K562 (cell line): ENCODE data around the gene MPPED2. TPM values are rescaled to one million over a fixed set of nuclear protein-coding genes. Genes with fewer than 3 reads are reported as not detected.

Source experiments
- ATAC-seq: fragments of 200-7000 bp; cut with Tn5 transposase; 3 replicates; pipeline ENCODE4 v1.9.1; 2020; ENCODE audit warnings: moderate library complexity
- BruUV-seq: library from RNA; stranded (reverse); fragments of 400-500 nt; replicated peaks from 2 replicates; lab custom pipeline; 2021; lab: Mats Ljungman, UMichigan
- CTCF ChIA-PET: fragments of 300-600 bp; formaldehyde crosslinking; extraction: SDS; loops from one replicate; lab custom pipeline; 2021; ENCODE audit warnings: low intra/inter-chr PET ratio; lab: Yijun Ruan, JAX
- POLR2A ChIA-PET: fragments of 300-600, 350-650 bp; sonication (Branson Sonifier 250); formaldehyde crosslinking; extraction: SDS; loops from one replicate; lab custom pipeline; 2021; ENCODE audit warnings: antibody characterized with exemption, inconsistent platforms; lab: Yijun Ruan, JAX
- DNase-seq, 4 experiments: peaks; one replicate each; pipeline versions ENCODE4 v3.0.0 to v3.0.0-alpha.2; 2011 to 2018; ENCODE audit warnings: low spot score in 3 of 4, mixed read lengths in 3 of 4; ENCODE audit errors: extremely low read depth in 1 of 4
- FAIRE-seq: peaks from 2 replicates; lab custom pipeline; 2011; peaks lifted over from hg19 to GRCh38; lab: Jason Lieb, UNC
- H2AFZ ChIP-seq: 2 replicates; pipeline ENCODE4 v1.6.0; 2011; ENCODE audit warnings: low read depth, low read length, control low read depth, inconsistent platforms
- H3K27ac ChIP-seq: fragments of 200-600 bp; 3 replicates; pipeline ENCODE4 v1.8.0; 2011; ENCODE audit warnings: low read depth, mild to moderate bottlenecking, control low read depth, inconsistent platforms, low read length, moderate library complexity, mixed read lengths; ENCODE audit errors: extremely low read depth
- H3K27me3 ChIP-seq, 2 experiments: fragments of 300-600 bp in 1 of 2; 2 replicates in 1 of 2; 3 replicates in 1 of 2; pipeline versions ENCODE4 v1.6.0 to v1.8.0; 2011; ENCODE audit warnings: inconsistent platforms in 2 of 2, low read length in 2 of 2, mild to moderate bottlenecking in 1 of 2, mixed read lengths in 1 of 2, moderate library complexity in 1 of 2; ENCODE audit not compliant: control insufficient read depth in 2 of 2, insufficient read depth in 2 of 2
- H3K36me3 ChIP-seq: fragments of 300-600 bp; 3 replicates; pipeline ENCODE4 v1.8.0; 2011; ENCODE audit warnings: mild to moderate bottlenecking, low read length, inconsistent platforms; ENCODE audit not compliant: control insufficient read depth, insufficient read depth
- H3K4me1 ChIP-seq, 2 experiments: fragments of 200-600 bp in 1 of 2; replicated peaks in 1 of 2; 2 replicates in 1 of 2; 3 replicates in 1 of 2; pipeline versions ENCODE4 v1.5.1 to v1.8.0; 2011; ENCODE audit warnings: inconsistent platforms in 2 of 2, low read length in 2 of 2, mild to moderate bottlenecking in 1 of 2, mixed read lengths in 1 of 2, moderate library complexity in 1 of 2; ENCODE audit not compliant: control insufficient read depth in 2 of 2, insufficient read depth in 2 of 2
- H3K4me2 ChIP-seq: 2 replicates; pipeline ENCODE4 v1.6.1; 2011; ENCODE audit warnings: low read length, control low read depth, inconsistent platforms, mixed read lengths; ENCODE audit not compliant: insufficient read depth
- H3K4me3 ChIP-seq: fragments of 200-600 bp; sonication (generic), shearing (Covaris generic); 2 replicates; pipeline ENCODE4 v1.5.1; 2016; ENCODE audit warnings: control low read depth, inconsistent platforms
- H3K79me2 ChIP-seq: fragments of 200-600 bp; 3 replicates; pipeline ENCODE4 v1.8.0; 2011; ENCODE audit warnings: low read length, inconsistent platforms; ENCODE audit not compliant: control insufficient read depth, insufficient read depth
- H3K9ac ChIP-seq, 2 experiments: 2 replicates each; pipeline versions ENCODE4 v1.6.0 to v1.6.1; 2011; ENCODE audit warnings: low read depth in 2 of 2, low read length in 2 of 2, control low read depth in 1 of 2, inconsistent platforms in 1 of 2, mild to moderate bottlenecking in 1 of 2, mixed read lengths in 1 of 2; ENCODE audit not compliant: insufficient read depth in 1 of 2
- H3K9me1 ChIP-seq: one replicate; pipeline ENCODE4 v1.6.0; 2011; ENCODE audit warnings: inconsistent platforms, mild to moderate bottlenecking, low read length, moderate library complexity; ENCODE audit not compliant: control insufficient read depth, insufficient read depth
- H3K9me3 ChIP-seq: replicated peaks from 2 replicates; pipeline ENCODE4 v1.5.1; 2011; ENCODE audit warnings: low read depth, low read length, inconsistent platforms; ENCODE audit not compliant: control insufficient read depth, insufficient read depth
- H4K20me1 ChIP-seq: replicated peaks from 2 replicates; pipeline ENCODE4 v1.6.1; 2011; ENCODE audit warnings: low read length, inconsistent platforms, mixed read lengths; ENCODE audit not compliant: control insufficient read depth, insufficient read depth
- BMI1 ChIP-seq: fragments of 150-350 bp; IDR thresholded peaks from 2 replicates; pipeline ENCODE4 v1.6.1; 2014; ENCODE audit warnings: low read length
- FOSL1 ChIP-seq: fragments of 200-800 bp; sonication (Bioruptor generic); conservative IDR thresholded peaks from 2 replicates; pipeline ENCODE4 v1.6.1; 2016; ENCODE audit warnings: missing genetic modification characterization, missing compliant biosample characterization
- JUND ChIP-seq, 2 experiments: IDR thresholded peaks; 2 replicates in 1 of 2; 3 replicates in 1 of 2; pipeline ENCODE4 v1.6.1; 2011; ENCODE audit warnings: borderline replicate concordance in 2 of 2, low read depth in 2 of 2, low read length in 2 of 2, improper control_type of control experiment in 1 of 2, missing biosample characterization in 1 of 2, missing genetic modification characterization in 1 of 2, missing genetic modification reagents in 1 of 2
- NONO ChIP-seq, 2 experiments: fragments of 200-400 bp in 1 of 2; fragments of 450-650 bp in 1 of 2; formaldehyde crosslinking in 1 of 2; IDR thresholded peaks; 2 replicates each; pipeline ENCODE4 v1.6.1; 2017; ENCODE audit warnings: low read depth in 2 of 2, mild to moderate bottlenecking in 2 of 2, moderate library complexity in 2 of 2, low read length in 1 of 2
- NR2C1 ChIP-seq, 2 experiments: fragments of 450-650 bp; IDR thresholded peaks; 2 replicates each; pipeline ENCODE4 v1.6.1; 2017; ENCODE audit warnings: mild to moderate bottlenecking in 2 of 2, antibody characterized with exemption in 1 of 2, inconsistent platforms in 1 of 2, missing compliant biosample characterization in 1 of 2, missing genetic modification characterization in 1 of 2
- PPARD ChIP-seq: fragments of 250-450 bp; sonication (Bioruptor Pico); IDR thresholded peaks from 2 replicates; pipeline ENCODE4 v1.8.0; 2022; ENCODE audit warnings: inconsistent platforms, mild to moderate bottlenecking, moderate library complexity
- PURB ChIP-seq: sonication (generic); formaldehyde crosslinking; IDR thresholded peaks from 2 replicates; pipeline ENCODE4 v1.9.0; 2021; ENCODE audit warnings: low read depth, mild to moderate bottlenecking, missing genetic modification reagents
- RNF2 ChIP-seq: sonication (generic); IDR thresholded peaks from 2 replicates; pipeline ENCODE4 v1.6.1; 2016
- SMAD1 ChIP-seq: fragments of 150-350 bp; IDR thresholded peaks from 2 replicates; pipeline ENCODE4 v1.6.1; 2014; ENCODE audit warnings: low read length, low read depth; ENCODE audit not compliant: partially characterized antibody
- SRSF1 ChIP-seq: fragments of 200-400 bp; formaldehyde crosslinking; IDR thresholded peaks from 2 replicates; pipeline ENCODE4 v1.6.1; 2017; ENCODE audit warnings: mild to moderate bottlenecking, low read depth, low read length, moderate library complexity
- WGBS: fragments of 100-300 bp; shearing (Covaris generic); methylation state at CpG from one replicate; pipeline ENCODE4 v1.1.6; 2016; ENCODE audit warnings: low coverage, mixed read lengths; ENCODE audit not compliant: insufficient coverage; ENCODE audit errors: missing lambda C conversion rate; 5-methylcytosine and 5-hydroxymethylcytosine counted together
- in situ Hi-C: fragments of 300-500 bp; cut with MboI; formaldehyde crosslinking; loops from 4 replicates; pipeline ENCODE4 v1.15.0; 2018; ENCODE audit warnings: inconsistent platforms, mixed read lengths
- intact Hi-C: fragments of 100-400 bp; cut with micrococcal nuclease; formaldehyde crosslinking; loops from 2 replicates; pipeline ENCODE4 v1.14.2; 2022
- polyA plus RNA-seq, 8 experiments: library from polyadenylated mRNA; depleted of rRNA in 4 of 8; stranded (reverse) in 5 of 8; unstranded in 3 of 8; fragments of >200 nt; fragmentation: Nextera tagmentation in 2 of 8; fragmentation: Illumina TruSeq in 1 of 8; extraction: Ambion mirVana in 2 of 8; extraction: Trizol in 1 of 8; gene quantifications; 2 replicates each; pipeline versions ENCODE4 v1.2.1 to v1.2.3, GENCODE V29; 2011 to 2014; ENCODE audit warnings: inconsistent platforms in 1 of 8, missing spikeins in 1 of 8
- total RNA-seq, 7 experiments: library from RNA; depleted of rRNA in 6 of 7; stranded (reverse); fragments of >200 nt in 6 of 7; fragmentation: Illumina TruSeq in 2 of 7; extraction: Trizol in 2 of 7; gene quantifications; 2 replicates each; pipeline versions ENCODE4 v1.2.1 to v1.2.3, GENCODE V29; 2011 to 2021; ENCODE audit warnings: low replicate concordance in 1 of 7
- TF ChIP-seq, protein P1 (sequence below), 3 experiments: IDR thresholded peaks in 2 of 3; conservative IDR thresholded peaks in 1 of 3; 2 replicates each; pipeline ENCODE4 v1.5.1; 2011 to 2012; ENCODE audit warnings: low read length in 3 of 3, mild to moderate bottlenecking in 3 of 3, control low read depth in 2 of 3, improper control_type of control experiment in 1 of 3, inconsistent platforms in 1 of 3, low read depth in 1 of 3, mixed read lengths in 1 of 3, moderate library complexity in 1 of 3; ENCODE audit not compliant: insufficient read depth in 2 of 3
- TF ChIP-seq, protein P2 (sequence below): fragments of 450-650 bp; IDR thresholded peaks from 2 replicates; pipeline ENCODE4 v1.6.1; 2016; ENCODE audit warnings: low read depth, mild to moderate bottlenecking, moderate library complexity

MPPED2 gene
- total and polyA plus RNA-seq, 9 of the 15 experiments (the other 6 are each of a cell fraction or from before 2014, with no cell fraction given), result not detected

DNA sequence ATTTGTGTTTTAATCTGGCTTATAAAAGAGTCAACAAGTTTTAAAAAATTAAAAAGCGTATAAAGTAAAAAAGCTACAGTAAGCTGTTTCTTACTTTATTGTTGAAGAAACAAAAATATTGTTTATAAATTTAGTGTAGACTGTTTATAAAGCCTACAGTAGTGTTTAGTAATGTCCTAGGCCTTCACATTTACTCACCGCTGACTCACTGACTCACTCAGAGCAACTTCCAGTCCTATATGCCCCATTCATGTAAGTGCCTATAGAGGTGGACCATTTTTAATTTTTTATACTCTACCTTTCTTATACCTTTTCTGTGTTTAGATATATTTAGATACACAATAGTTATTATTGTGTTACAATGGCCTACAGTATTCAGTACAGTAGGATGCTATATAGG is 12.2 kb downstream of the MPPED2 start:
- BruUV-seq, result no TSS peak
- no peak for ATAC-seq
- no peak for TF ChIP-seq JUND (IDR thresholded peaks at IDR 0.05; ENCODE audit: borderline replicate concordance, low read depth, low read length)
- TF ChIP-seq JUND (tag; IDR thresholded peaks at IDR 0.05; ENCODE audit: borderline replicate concordance, low read depth, low read length), result no peak
- TF ChIP-seq PPARD, result no peak
- DNase-seq, result no peak
- no peak overlapping the region for H3K4me3 ChIP-seq
- no peak for FAIRE-seq
- intact Hi-C loops, result no loop called here
- H4K20me1 ChIP-seq, result no peaks in the 10 kb centered on the region
- in situ Hi-C loops, result no loop called here
- H3K27ac ChIP-seq, result no peak overlapping the region
- no peak overlapping the region for H3K9ac ChIP-seq
- no peaks in the 10 kb centered on the region for H3K9me3 ChIP-seq
- POLR2A ChIA-PET, result no interaction called here
- WGBS, result 0% methylated on average over 2 of the region's 2 CpGs
- H3K79me2 ChIP-seq, result no peaks in the 10 kb centered on the region
- CTCF ChIA-PET, result no interaction called here
- no peaks in the 10 kb centered on the region for H3K27me3 ChIP-seq
- no peaks in the 10 kb centered on the region for H3K4me1 ChIP-seq
- H3K36me3 ChIP-seq, result no peaks in the 10 kb centered on the region
- H2AFZ ChIP-seq, result no peak overlapping the region
- no peak overlapping the region for H3K4me2 ChIP-seq
- no peaks in the 10 kb centered on the region for H3K9me1 ChIP-seq

- no peak overlapping the region for H3K4me3 ChIP-seq
- ChIA-PET CTCF (no interaction called here), POLR2A (no interaction called here)
- H3K9me3 ChIP-seq, result no peaks in the 10 kb centered on the region
- in situ Hi-C loops (no loop called here), intact Hi-C loops (no loop called here)
- WGBS, result 2% methylated on average over 8 of the region's 8 CpGs
- no peaks in the 10 kb centered on the region for H3K4me1 ChIP-seq
- no peak overlapping the region for H3K27ac ChIP-seq
- BruUV-seq, result no TSS peak
- H4K20me1 ChIP-seq, result no peaks in the 10 kb centered on the region
- FAIRE-seq, result no peak
- TF ChIP-seq RNF2, result no peak
- no peak for TF ChIP-seq NR2C1 (IDR thresholded peaks at IDR 0.05)
- no peak for TF ChIP-seq NR2C1 (tag; IDR thresholded peaks at IDR 0.05)
- TF ChIP-seq, protein P1, sequence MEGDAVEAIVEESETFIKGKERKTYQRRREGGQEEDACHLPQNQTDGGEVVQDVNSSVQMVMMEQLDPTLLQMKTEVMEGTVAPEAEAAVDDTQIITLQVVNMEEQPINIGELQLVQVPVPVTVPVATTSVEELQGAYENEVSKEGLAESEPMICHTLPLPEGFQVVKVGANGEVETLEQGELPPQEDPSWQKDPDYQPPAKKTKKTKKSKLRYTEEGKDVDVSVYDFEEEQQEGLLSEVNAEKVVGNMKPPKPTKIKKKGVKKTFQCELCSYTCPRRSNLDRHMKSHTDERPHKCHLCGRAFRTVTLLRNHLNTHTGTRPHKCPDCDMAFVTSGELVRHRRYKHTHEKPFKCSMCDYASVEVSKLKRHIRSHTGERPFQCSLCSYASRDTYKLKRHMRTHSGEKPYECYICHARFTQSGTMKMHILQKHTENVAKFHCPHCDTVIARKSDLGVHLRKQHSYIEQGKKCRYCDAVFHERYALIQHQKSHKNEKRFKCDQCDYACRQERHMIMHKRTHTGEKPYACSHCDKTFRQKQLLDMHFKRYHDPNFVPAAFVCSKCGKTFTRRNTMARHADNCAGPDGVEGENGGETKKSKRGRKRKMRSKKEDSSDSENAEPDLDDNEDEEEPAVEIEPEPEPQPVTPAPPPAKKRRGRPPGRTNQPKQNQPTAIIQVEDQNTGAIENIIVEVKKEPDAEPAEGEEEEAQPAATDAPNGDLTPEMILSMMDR (IDR thresholded peaks at IDR 0.05 in 2 of 3, conservative IDR thresholded peaks at IDR 0.05 in 1 of 3; ENCODE audit: insufficient read depth in 2 of 3, low read depth in 1 of 3, low read length in 3 of 3), result no peak
- TF ChIP-seq FOSL1 (tag), result no peak
- no peak for TF ChIP-seq PURB
- TF ChIP-seq, protein P2, sequence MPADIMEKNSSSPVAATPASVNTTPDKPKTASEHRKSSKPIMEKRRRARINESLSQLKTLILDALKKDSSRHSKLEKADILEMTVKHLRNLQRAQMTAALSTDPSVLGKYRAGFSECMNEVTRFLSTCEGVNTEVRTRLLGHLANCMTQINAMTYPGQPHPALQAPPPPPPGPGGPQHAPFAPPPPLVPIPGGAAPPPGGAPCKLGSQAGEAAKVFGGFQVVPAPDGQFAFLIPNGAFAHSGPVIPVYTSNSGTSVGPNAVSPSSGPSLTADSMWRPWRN, result no peak
- no peak for TF ChIP-seq SMAD1
- TF ChIP-seq NONO (IDR thresholded peaks at IDR 0.05; ENCODE audit: low read depth in 2 of 2, low read length in 1 of 2), result no peak
- TF ChIP-seq BMI1, result no peak
- no peak for TF ChIP-seq SRSF1
- no peak overlapping the region for H3K9ac ChIP-seq
- H2AFZ ChIP-seq, result no peak overlapping the region
- H3K9me1 ChIP-seq, result no peaks in the 10 kb centered on the region
- H3K79me2 ChIP-seq, result no peaks in the 10 kb centered on the region
- no peaks in the 10 kb centered on the region for H3K27me3 ChIP-seq
- ATAC-seq, result no peak
- DNase-seq, result no peak
- H3K4me2 ChIP-seq, result no peak overlapping the region
- H3K36me3 ChIP-seq, result no peaks in the 10 kb centered on the region
These were observed 17.2 kb downstream of the MPPED2 start for GRCh38 chr11:30568931-30569330.
